Heart left ventricle (tissue), 16 donors: ENCODE results near the gene TMEM185A. TPM values are rescaled to one million over a fixed set of nuclear protein-coding genes. Genes with fewer than 3 reads are reported as not detected.
"Not testable (repeated sequence)": the region's sequence is repeated elsewhere in the genome, so short reads cannot be mapped to it uniquely, and the experiment has no call there.

ENCODE experiments used
- ATAC-seq, 4 donors: fragments of 200-7000 bp; cut with Tn5 transposase; one replicate each; pipeline ENCODE4 v1.9.1; 2020 to 2022; ENCODE audit warnings: moderate library complexity in 4 of 4, mild to moderate bottlenecking in 3 of 4, moderate number of reproducible peaks in 1 of 4
- DNase-seq, 5 donors: peaks; one replicate each; pipeline ENCODE4 v3.0.0-alpha.2; 2020
- H3K27ac ChIP-seq, 12 donors: fragments of 200-600 bp; sonication (generic) in 4 of 12; one replicate each; pipeline versions ENCODE4 v1.5.0 to v1.8.0; 2016 to 2022; ENCODE audit warnings: mild to moderate bottlenecking in 2 of 12
- H3K27me3 ChIP-seq, 9 donors: fragments of 200-600 bp; sonication (generic) in 2 of 9; one replicate each; pipeline versions ENCODE4 v1.5.1 to v1.8.0; 2016 to 2022; ENCODE audit warnings: mild to moderate bottlenecking in 3 of 9
- H3K36me3 ChIP-seq, 9 donors: fragments of 200-600 bp; sonication (generic) in 2 of 9; one replicate each; pipeline versions ENCODE4 v1.5.0 to v1.8.0; 2018 to 2022; ENCODE audit warnings: mild to moderate bottlenecking in 2 of 9
- H3K4me1 ChIP-seq, 12 donors: fragments of 200-600 bp; sonication (generic) in 4 of 12; one replicate each; pipeline versions ENCODE4 v1.5.0 to v1.8.0; 2016 to 2022; ENCODE audit warnings: mild to moderate bottlenecking in 3 of 12
- H3K4me3 ChIP-seq, 12 donors: fragments of 200-600 bp; sonication (generic) in 4 of 12; one replicate each; pipeline versions ENCODE4 v1.5.0 to v1.8.0; 2017 to 2022; ENCODE audit warnings: mild to moderate bottlenecking in 9 of 12, moderate library complexity in 4 of 12
- H3K9me3 ChIP-seq, 12 donors: fragments of 200-600 bp; sonication (generic) in 4 of 12; one replicate each; pipeline versions ENCODE4 v1.5.0 to v1.8.0; 2016 to 2022; ENCODE audit warnings: mild to moderate bottlenecking in 1 of 12
- POLR2A ChIP-seq, 2 donors: fragments of 450-650 bp; IDR thresholded peaks; one replicate each; pipeline ENCODE4 v1.6.1; 2017; ENCODE audit warnings: antibody characterized with exemption in 2 of 2, mild to moderate bottlenecking in 2 of 2, moderate library complexity in 2 of 2
- WGBS, 4 donors: extraction: QIAGEN DNeasy Blood & Tissue Kit in 2 of 4; methylation state at CpG; one replicate each; pipeline versions ENCODE4 v1.1.5 to v1.1.7; 2013 to 2018; 5-methylcytosine and 5-hydroxymethylcytosine counted together
- intact Hi-C, 10 donors: fragments of 100-400 bp; cut with DNase I; formaldehyde crosslinking; loops; one replicate each; pipeline versions ENCODE4 v1.11.1 to v1.14.2; 2022
- polyA plus RNA-seq, 2 donors: library from polyadenylated mRNA; stranded (reverse); fragments of 200-250 nt; gene quantifications; one replicate each; pipeline ENCODE4 v1.2.3, GENCODE V29; 2013
- total RNA-seq, 9 donors: library from RNA; depleted of rRNA in 2 of 9; stranded (reverse); fragments of >200 nt in 2 of 9; fragmentation: NEBNext Ultra II Directional in 3 of 9; extraction: Animal tissue kit (Norgen Biotek cat#: 25700) in 3 of 9; gene quantifications; one replicate each; pipeline versions ENCODE4 v1.1.0 to v1.2.4, GENCODE V29; 2016 to 2023
- TF ChIP-seq, protein P1 (sequence below), 12 donors: fragments of 200-600 bp; sonication (generic) in 4 of 12; IDR thresholded peaks; one replicate each; pipeline versions ENCODE4 v1.5.0 to v1.8.0; 2018 to 2022; ENCODE audit warnings: antibody characterized with exemption in 12 of 12, mild to moderate bottlenecking in 5 of 12
- donor health status: ischemic (EF 13 %, LVEDD 7.1; RV severe dilation, severe dysfunction).
- donor health status: healthy with polysubstance abuse.
- donor health status: DM: no; HTN: yes; CAD: no.
- donor health status: DM: no; HTN: no; CAD: no.
- donor health status: ischemic (EF 25% LVEDD 6.9; RV normal size, moderate dysfunction).
- donor health status: ischemic (EF 25% LVEDD 5.7; RV mildly dilated, moderate dysfunction).
- donor health status: healthy.
- donor health status: DM: yes; HTN: yes; CAD: no.
- donor health status: ischemic (EF 35%, LVEDD 5.7; RV mildly dilated, moderate dysfunction).
- donor health status: nonischemic (EF 11% LVEDD 7.7; RV severe dilation, severe dysfunction).
- donor health status: DM: yes; HTN: yes; CAD: no.
- donor health status: PGD.
- donor health status: ischemic (EF 29% LVEDD 5.4; RV normal size, mild dysfunction).
- donor health status: nonischemic (EF 23%, LVEDD 6.1; RV moderate dilation, normal function).

Gene TMEM185A
- total and polyA plus RNA-seq, 11 donors: 17.6 to 39.2 (median 32.9) TPM

DNA sequence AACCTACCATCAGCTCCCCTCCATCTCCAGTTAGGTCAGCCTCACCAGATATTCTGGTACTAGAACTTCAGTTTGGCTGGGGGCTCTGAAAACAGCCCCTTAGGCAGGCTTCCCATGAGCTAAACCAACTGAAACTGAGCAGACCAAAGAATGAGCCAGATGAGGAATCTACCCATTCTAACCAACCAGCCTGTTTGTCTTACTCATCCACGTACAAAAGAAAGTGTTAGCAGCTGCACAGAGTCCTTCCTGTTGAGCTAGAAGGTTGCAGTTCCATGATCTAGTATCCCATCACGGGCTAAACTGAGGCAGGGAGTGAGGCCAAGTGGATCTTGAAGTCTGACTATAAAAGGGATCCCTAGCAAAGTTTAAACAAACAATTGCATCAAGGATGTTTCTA lies 61.8 kb downstream of the TMEM185A start:
- Histone ChIP-seq H3K4me1 (peaks cover 0 to 10% (median 0%) of the 10 kb centered on the region in 12 donors), H3K36me3 (no peaks in the 10 kb centered on the region), H3K4me3 (no peak overlapping the region), H3K9me3 (no peaks in the 10 kb centered on the region), H3K27me3 (no peaks in the 10 kb centered on the region), H3K27ac (no peak overlapping the region)
- DNase-seq: no peak
- WGBS, 4 donors: 40 to 73% (median 51%) methylated on average over 2 of the region's 2 CpGs; no CpG with 5 or more reads in 1 of the 4 donors
- no peak for ATAC-seq
- no peak for TF ChIP-seq POLR2A (IDR thresholded peaks at IDR 0.05)
- TF ChIP-seq, protein P1, sequence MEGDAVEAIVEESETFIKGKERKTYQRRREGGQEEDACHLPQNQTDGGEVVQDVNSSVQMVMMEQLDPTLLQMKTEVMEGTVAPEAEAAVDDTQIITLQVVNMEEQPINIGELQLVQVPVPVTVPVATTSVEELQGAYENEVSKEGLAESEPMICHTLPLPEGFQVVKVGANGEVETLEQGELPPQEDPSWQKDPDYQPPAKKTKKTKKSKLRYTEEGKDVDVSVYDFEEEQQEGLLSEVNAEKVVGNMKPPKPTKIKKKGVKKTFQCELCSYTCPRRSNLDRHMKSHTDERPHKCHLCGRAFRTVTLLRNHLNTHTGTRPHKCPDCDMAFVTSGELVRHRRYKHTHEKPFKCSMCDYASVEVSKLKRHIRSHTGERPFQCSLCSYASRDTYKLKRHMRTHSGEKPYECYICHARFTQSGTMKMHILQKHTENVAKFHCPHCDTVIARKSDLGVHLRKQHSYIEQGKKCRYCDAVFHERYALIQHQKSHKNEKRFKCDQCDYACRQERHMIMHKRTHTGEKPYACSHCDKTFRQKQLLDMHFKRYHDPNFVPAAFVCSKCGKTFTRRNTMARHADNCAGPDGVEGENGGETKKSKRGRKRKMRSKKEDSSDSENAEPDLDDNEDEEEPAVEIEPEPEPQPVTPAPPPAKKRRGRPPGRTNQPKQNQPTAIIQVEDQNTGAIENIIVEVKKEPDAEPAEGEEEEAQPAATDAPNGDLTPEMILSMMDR (IDR thresholded peaks at IDR 0.05): no peak
- intact Hi-C loops: loop anchor here in 1 of 10 donors (10.0 kb wide), 1 partner anchor 65 kb away; the partner anchor contains the start of gene TMEM185A

DNA sequence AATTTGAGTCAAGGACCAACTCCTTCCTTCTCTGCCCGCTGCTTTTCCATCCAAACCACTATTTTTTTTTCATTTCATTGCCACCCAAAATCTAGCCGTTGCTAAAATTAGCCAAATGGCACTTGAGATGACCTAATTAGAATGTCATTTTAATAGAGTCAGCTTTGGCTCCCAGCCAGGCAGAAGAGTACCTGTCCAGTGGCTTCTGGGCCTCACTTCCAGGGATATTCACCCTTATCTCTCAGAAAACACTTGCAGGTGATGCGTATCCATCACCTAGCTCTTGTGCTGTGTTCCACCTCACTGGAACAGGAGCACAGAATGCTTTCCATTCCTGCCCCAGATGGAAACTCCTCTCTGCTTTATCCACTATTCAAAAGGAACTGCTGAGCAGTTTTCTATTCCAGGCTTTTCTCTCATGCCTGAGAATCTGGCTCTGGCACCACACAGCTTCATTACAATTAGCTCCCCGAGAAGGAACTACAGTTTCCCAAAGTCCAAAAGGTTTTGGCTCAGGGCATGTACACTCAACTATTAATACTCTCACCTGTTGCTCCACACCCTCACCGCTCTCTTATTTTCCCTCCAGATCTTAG lies 62.8 kb downstream of the TMEM185A start:
- Histone ChIP-seq H3K4me1 (peaks cover 0 to 10% (median 0%) of the 10 kb centered on the region in 12 donors), H3K36me3 (no peaks in the 10 kb centered on the region), H3K27me3 (no peaks in the 10 kb centered on the region), H3K9me3 (no peaks in the 10 kb centered on the region), H3K27ac (peak overlapping the region in 2 of 12 donors; percentile 41 to 49), H3K4me3 (no peak overlapping the region)
- intact Hi-C loops: loop anchor here in 1 of 10 donors (10.0 kb wide), 1 partner anchor 66 kb away; the partner anchor contains the start of gene TMEM185A
- ATAC-seq: peak in 2 of 4 donors; percentile 28 to 64
- 49 to 59% (median 57%) methylated on average over 5 of the region's 5 CpGs; no CpG with 5 or more reads in 1 of the 4 donors for WGBS, 4 donors
- no peak for DNase-seq
- no peak for TF ChIP-seq POLR2A (IDR thresholded peaks at IDR 0.05)
- TF ChIP-seq, protein P1 (IDR thresholded peaks at IDR 0.05): no peak

DNA sequence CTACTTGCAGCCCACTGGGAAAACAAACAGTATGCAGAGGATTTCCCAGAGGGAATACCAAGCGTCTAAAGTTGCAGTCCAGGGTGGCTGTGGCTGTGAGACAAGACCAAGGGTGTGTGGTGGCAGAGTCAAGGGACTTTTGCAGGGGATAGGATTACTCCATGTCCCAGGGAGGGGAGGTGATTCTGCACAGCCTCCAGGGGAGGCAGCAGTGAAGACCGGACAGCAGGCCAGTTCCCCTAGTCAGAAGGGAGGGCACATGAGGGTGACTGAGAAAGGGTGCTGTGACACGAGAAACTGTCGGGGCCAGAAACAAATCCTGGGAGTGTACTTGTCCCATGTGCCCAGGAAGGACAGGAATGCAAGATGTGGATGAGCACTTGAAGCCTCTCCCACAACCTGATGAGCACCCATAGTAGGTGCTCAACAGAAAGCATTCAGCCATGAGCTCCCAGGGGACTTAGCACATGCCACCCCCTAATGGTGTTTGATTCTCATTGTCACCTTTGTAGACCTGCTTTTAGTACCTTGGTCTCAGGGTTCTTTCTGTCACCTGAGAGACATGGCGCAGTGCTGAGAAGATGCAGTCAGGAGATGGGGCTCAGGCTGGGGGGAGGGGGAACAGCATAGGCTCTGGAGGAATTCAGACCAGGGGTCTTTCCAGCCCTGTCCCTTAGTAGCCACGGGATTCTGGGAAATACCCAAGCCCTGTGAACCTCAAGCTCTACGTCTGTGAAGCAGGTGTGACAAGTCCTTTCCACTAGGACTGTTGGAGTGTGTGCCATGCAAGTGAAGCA lies 63.8 kb downstream of the TMEM185A start:
- ATAC-seq: no peak
- Histone ChIP-seq H3K36me3 (no peaks in the 10 kb centered on the region), H3K27me3 (no peaks in the 10 kb centered on the region), H3K4me3 (no peak overlapping the region), H3K9me3 (no peaks in the 10 kb centered on the region), H3K27ac (no peak overlapping the region), H3K4me1 (peaks cover 0 to 10% (median 0%) of the 10 kb centered on the region in 12 donors)
- DNase-seq: no peak
- 82 to 88% (median 82%) methylated on average over 6 to 7 of the region's 7 CpGs; no CpG with 5 or more reads in 1 of the 4 donors for WGBS, 4 donors
- intact Hi-C loops: loop anchor here in 1 of 10 donors (10.0 kb wide), 1 partner anchor 67 kb away; the partner anchor contains the start of gene TMEM185A
- TF ChIP-seq POLR2A (IDR thresholded peaks at IDR 0.05): no peak
- TF ChIP-seq, protein P1 (IDR thresholded peaks at IDR 0.05): no peak

DNA sequence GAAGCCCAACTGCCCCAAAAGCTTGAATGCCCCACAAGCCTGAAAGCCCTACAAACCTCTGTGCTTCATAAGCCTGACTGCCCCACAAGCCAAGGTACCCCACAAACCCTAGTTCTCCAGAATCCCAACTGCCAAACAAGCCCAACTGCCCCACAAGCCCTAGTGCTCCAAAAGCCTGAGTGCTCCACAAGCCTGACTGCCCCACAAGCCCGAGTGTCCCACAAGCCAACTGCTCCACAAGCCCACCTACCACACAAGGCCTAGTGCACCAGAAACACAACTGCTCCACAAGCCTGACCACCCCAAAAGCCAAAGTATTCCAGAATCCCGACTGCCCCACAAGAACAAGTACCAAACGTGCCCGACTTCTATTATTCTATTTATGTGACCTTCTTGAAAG lies 68.2 kb downstream of the TMEM185A start:
- no peak for TF ChIP-seq POLR2A (IDR thresholded peaks at IDR 0.05)
- TF ChIP-seq, protein P1 (IDR thresholded peaks at IDR 0.05): no peak
- Histone ChIP-seq H3K4me1 (peaks cover 0 to 2% (median 0%) of the 10 kb centered on the region in 12 donors), H3K27me3 (no peaks in the 10 kb centered on the region), H3K36me3 (no peaks in the 10 kb centered on the region), H3K9me3 (no peaks in the 10 kb centered on the region), H3K4me3 (no peak overlapping the region), H3K27ac (no peak overlapping the region)
- no peak for DNase-seq
- 80 to 95% (median 85%) methylated on average over 4 of the region's 4 CpGs; no CpG with 5 or more reads in 1 of the 4 donors for WGBS, 4 donors
- intact Hi-C loops: loop anchor here in 1 of 10 donors (10.0 kb wide), 1 partner anchor 71 kb away; the partner anchor contains the start of gene TMEM185A
- ATAC-seq: no peak

GRCh38 chrX:149555251-149555650 lies 76.3 kb downstream of the TMEM185A start:
- peak in 2 of 4 donors; percentile 19 to 50 for ATAC-seq
- DNase-seq, H3K27ac ChIP-seq, H3K27me3 ChIP-seq, intact Hi-C loops, H3K4me1 ChIP-seq, H3K36me3 ChIP-seq, H3K9me3 ChIP-seq, H3K4me3 ChIP-seq: not testable (repeated sequence)
- WGBS, 4 donors: no CpG with 5 or more reads among the region's 4 CpGs

- H3K27ac ChIP-seq, H3K4me1 ChIP-seq, H3K36me3 ChIP-seq, H3K27me3 ChIP-seq, H3K9me3 ChIP-seq, ATAC-seq, DNase-seq, H3K4me3 ChIP-seq, intact Hi-C loops: not testable (repeated sequence)
- WGBS, 4 donors: 97 to 100% (median 100%) methylated on average over 2 of the region's 6 CpGs; no CpG with 5 or more reads in 1 of the 4 donors
Measured at GRCh38 chrX:149551939-149552248, 79.7 kb downstream of the TMEM185A start.
